NCI-H1436 treated with DMSO at 0.1 percent for 48 hours (cell line): ENCODE results near the gene ZWINT.

Source experiments
- DNase-seq: peaks from one replicate; lab custom pipeline; 2025; lab: John Stamatoyannopoulos, UW

ZWINT gene, protein sequence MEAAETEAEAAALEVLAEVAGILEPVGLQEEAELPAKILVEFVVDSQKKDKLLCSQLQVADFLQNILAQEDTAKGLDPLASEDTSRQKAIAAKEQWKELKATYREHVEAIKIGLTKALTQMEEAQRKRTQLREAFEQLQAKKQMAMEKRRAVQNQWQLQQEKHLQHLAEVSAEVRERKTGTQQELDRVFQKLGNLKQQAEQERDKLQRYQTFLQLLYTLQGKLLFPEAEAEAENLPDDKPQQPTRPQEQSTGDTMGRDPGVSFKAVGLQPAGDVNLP

DNA sequence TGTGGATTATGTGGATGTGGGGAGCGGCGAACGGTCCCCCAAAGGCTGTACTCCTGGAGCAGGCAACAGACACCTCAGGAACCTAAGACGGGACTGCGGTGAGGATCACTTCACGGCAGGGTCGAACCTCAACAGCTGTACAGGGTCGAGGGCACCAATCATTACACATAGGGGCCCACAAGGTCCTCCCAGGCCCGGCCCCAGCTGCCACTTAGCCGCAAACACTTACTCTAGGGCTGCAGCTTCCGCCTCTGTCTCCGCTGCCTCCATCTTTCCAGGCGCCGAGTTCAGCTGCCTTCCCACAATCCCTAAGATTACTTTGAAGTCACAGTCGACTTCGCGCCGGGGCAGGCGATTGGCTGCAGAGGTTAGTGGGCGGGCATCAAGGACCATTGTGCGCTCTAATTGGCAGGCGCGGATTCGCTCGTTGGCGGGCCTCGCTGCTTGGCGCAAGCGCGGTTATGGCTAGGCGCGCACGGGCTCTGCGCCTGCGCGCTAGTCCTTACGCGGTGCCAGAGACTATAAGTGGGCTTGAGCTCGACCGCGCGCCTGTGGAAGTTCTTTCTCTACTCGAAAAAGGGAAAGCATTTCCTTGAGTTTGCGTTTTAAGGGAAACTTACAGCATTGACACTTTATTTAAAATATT is at the start of gene ZWINT:
TSS of gene ZWINT (minus strand) at position 293 of the 646 bp plus-strand sequence. CDS start at position 270, 23 bp downstream.
- peak; percentile 90 for DNase-seq

DNA sequence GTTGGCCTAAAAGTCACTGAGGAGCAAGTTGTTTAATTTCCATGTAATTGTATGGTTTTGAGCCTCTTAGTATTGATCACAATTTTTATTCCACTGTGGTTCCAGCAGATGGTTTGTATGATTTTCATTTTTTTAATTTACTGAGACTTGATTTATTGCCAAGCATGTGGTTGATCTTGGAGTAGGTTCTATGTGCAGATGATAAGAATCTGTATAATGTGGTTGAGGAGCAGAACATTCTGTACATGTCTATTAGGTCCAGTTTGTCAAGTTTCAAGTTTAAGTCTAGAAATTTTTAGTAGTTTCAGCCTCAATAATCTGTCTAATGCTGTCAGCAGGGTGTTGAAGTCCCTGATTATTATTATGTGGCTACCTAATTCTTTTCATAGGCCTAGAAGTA is 22.7 kb upstream of the ZWINT start:
- DNase-seq: no peak

DNA sequence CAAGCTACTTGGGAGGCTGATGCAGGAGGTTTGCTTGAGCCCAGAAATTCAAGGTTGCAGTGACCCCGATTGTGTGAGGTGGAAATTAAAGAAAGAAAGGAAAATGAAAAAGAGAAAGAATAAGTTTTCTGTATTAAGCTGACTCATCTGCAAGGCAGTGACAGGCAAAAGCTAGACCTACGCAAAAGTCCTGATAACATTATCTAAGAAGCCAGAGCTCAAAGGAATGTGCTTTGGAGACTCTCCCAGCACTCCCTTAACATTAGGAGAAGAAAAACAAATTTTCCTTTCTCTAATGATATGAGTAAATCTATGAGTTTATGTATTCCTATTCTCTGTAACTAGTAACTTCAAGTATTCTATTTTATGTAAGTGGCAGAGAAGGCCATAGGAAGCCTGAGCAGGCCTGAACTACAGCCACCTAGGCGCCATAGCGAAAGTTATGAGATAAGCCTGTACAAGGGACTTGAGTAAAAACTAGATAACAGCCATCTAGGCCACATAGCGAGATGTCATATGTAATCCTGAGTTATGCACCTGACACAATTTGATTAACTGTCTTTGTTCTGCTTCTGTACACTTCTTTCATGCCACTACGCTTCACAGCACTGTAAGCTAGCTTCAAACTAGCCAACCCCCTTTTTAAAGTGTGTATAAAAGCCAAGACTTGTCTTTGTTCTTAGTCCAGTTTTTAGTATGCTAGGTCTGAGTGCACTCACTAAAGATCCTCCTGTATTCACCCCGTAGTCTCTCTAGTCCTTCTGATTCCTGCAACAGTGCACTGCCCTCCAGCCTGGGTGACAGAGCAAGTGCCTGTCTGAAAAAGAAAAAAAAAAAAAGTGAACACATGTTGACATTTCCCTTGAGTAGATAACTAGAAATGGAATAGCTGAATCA is 9.4 kb upstream of the ZWINT start:
- DNase-seq: no peak

DNA sequence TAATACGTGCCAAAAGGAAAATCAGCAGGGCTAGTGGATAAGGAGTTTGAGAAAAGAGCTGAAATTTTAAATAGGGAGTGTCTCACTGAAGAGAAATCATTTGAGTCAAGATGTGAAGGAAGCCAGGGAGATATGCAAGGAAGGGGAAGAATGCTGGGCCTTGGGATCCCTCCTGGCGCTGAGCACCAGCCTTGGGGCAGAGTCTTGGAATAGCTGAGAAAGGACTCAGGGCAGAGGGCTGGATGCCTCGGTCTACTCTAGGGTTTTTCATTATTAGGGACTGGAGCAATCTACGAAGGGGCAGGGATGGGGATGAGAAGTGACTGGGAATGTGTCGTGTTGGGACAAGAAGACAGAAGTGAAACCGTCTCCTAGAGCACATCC is 484 bp downstream of the ZWINT start:
- no peak for DNase-seq

DNA sequence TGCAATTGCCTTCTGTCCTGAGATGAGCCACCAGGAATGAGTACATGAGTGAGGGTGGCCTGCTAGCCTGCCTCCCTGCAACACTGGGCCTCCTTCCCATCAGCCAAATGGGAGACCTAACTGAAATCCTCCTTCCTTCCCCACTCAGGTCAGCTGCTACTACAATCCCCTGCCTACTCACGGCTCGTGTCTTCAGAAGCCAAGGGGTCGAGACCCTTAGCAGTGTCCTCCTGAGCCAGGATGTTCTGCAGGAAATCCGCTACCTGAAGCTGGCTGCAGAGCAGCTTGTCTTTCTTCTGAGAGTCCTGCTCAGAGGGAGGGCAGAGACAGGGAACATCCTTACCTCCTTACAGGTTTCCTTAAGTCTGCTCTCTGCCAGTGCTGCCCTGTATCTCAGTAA is 1.2 kb downstream of the ZWINT start:
- no peak for DNase-seq

DNA sequence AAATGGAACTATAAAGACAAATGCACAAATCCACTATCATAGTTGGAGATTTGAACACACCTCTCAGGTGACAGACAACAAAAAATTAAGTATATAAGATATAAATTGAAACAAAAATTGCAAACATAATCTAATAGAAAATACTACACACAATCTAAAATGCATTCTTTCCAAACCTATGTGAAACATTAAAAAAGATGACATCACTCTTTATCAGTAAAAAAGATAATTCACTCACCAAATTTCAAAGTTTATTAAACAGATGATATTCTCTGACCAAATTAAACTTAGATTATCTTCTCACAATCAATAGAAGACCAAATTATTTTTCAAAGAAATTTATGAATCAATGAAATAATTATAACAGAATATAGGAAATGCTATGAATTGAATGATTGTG is 4.0 kb downstream of the ZWINT start:
- DNase-seq: no peak

DNA sequence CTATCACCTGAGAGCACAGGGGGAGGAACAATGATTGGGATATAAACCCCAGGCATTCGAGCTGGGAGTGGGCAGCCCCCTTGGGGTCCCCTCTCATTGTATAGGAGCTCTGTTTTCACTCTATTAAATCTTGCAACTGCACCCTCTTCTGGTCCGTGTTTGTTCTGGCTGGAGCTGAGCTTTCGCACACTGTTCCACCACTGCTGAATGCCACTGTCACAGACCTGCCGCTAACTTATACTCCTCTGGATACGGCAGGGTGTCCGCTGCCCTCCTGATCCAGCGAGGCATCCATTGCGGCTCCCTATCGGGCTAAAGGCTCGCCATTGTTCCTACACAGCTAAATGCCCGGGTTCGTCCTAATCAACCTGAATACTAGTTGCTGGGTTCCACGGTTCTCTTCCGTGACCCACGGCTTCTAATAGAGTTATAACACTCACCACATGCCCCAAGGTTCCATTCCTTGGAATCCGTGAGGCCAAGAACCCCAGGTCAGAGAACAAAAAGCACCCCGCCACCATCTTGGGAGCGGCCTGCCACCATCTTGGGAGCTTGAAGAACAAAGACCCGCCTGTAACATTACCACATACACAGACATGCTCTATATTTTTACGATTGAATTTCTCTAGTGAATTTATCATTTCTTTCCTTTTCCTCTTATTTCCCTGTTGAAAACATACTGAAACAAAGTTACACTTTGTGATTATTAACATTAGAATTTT is 9.0 kb downstream of the ZWINT start:
- DNase-seq: no peak

DNA sequence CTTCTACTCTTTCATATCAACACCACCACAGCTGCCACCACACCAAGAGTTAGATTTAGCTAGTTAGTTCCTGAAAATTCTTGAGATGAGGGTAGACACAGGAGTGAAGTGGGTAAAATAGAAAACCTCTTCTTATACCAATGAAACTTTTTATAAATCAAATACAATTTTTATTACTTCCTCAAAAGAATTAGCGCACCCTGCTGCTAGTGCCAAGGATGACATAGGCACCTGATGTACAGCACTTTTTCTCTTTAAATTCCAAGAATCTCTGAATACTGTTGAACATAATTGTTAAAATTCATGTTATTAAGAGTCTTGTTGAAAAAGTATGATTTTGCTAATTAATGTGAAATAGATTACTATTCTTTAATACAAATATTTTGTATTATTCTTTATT is 11.4 kb downstream of the ZWINT start:
- no peak for DNase-seq

DNA sequence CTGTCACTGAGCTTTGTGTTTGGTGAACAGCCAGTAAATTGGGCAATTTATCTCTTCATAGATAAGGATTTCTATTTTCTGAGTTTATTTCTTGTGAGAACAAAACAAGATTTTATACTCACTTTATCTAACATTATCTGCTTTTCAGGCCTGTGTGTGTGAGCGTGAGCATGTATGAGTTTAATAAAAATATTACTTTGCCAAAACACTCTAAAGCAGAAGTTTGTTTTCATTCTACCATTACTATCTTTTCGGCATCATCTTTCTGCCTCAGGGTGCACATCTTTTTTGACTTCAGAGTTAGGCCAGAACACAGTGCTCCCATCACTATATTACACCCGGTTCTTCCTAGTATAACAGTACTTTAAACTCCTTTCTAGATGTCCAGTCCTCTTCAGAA is 13.0 kb downstream of the ZWINT start:
- DNase-seq: no peak

DNA sequence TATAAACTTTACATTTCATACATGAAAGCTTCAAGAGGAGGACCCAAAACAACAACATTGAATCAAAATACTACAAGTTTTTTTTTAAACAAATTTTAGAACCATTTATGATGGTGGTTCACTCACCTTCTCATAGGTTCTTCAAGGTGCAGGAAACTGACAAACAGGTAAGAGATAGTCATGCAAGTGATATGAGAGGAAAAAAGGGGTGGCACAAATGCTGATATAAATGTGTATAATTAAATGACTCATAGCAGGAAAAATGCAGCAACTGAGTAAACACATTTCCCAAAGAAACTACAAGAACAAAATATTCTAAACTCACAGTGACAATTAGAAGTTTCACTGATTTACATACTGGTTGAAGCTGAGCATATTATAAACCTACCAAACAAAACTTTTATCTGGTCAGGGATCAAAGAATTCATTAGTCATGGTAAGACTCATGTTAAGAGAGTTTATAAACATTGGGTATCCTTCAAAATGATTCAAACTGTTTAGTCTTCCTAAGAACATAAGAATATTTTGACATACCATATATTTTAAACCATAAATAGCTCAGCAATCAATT is 14.1 kb downstream of the ZWINT start:
- DNase-seq: no peak

DNA sequence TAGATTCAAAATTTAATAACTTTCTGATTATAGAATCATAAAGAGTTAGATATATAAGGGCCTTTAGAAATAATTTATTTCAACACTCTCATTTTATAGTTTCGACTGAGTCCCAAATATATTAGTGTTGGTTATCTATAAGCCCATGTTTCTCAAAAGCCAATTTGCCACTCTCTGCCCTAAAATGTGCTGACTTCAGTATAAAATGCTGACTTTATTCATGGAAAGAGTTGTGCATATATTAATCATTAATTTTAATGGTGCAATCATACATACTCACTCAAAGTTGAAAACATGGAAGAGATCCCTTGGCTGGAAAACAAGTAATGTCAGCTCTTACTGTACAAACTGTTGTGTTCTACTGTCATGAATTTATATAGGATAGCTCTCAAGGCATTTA is 19.4 kb downstream of the ZWINT start:
- no peak for DNase-seq

DNA sequence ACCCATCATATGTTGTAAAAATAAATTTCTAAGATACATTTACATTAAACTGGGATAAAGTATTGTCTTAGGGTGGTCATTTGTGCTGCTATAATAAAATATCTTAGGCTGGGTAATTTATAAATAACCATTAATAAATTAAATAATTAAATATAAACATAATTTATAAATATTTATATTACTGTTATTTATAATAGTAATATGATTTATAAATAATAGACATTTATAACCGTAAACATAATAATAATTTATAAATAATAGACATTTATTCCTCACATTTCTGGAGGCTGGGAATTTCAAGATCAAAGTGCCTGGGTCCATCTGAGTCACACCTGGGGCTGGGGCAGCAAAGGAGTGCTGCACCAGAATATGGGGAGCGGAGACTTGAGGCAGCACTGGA is 31.1 kb downstream of the ZWINT start:
- no peak for DNase-seq

DNA sequence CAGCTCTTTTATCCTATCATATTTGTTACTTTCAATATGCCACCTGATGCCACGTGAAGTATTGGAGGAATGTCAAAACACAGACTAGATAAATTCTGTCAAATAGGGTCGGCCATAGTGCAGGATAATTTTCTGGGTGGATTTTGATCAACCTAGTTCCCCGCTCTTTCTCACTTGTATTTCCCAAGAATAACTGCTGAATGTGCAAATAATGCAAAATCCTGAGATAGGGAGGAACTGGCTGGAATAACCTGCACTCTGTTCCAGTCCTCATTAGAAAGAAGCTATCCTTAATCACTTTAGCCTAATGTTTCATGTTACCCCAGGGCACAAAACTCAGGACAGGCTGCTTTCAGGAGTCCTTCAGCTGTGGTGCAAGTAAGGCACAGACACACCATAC is 33.9 kb downstream of the ZWINT start:
- no peak for DNase-seq

DNA sequence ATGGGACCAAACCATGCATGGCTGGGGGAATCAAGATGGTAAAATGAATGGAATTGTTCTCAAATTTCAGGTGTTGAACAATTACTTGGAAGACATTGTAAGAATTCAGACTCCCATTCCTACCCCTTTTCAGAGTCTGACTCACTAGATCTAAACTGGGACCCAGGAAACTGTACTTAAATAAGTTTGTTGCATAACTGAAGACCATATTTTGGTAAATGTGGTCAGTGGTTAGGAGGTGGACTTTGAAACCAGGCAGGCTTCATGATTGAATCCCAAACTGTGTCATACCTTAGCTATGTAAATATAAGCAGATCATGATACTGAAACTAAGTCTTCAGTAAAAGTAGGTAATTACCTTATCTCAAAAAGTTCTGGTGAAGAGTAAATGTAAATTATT is 41.7 kb downstream of the ZWINT start:
- no peak for DNase-seq

DNA sequence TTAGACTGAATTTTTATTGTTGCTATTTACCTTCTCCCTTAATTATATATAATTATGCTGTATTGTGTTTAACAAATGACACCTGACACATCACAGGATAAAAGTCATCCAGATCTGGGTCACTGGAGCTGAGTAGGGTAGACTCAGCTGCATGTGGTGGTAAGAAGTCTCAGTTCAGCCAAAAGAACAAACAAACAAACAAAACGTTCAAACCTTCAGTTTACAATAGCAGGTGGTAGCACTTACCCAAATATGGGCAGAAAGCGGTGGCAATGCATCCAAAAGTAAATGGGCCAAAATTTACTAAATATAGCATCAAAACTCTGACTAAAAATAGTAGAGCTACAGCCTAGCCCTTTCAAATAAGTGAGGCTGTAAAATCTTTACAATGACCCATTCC is 42.2 kb downstream of the ZWINT start:
- no peak for DNase-seq

DNA sequence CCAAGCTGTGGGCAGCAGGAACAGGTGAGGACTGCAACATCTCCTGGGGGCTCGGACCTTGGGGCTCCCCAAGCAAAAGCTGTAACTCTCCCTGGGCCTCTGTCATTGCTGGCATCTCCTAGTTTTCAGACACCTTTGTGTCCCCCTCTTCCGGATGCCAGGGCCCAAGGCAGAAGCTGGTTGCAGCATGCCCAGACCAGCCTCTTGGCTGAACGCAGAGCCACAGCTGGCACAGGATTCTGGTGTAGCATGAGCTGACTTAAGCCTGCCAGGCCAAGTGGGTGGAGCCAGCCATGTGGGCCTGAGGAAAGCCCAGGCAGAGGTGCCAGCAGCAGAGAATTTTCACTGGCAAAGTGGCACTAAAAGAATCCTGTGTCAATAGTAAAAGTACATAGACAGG is 43.5 kb downstream of the ZWINT start:
- no peak for DNase-seq

DNA sequence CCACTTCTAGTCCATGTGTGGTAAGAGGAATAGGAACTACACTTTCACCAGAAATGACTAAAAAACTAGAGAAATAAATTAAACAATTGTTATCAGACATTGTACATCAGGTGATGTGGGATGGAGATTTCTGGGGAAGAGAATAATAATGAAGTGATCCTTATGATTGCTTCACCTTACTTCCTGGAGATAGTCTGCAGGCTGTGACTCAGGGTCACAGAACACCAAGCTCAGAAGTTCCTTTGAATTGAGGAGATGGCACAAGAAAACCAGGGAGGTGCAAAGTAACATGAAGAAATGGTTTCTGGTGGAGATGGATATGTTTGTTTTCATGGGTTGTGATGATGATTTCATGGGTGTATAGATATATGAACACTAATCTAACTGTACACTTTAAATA is 44.5 kb downstream of the ZWINT start:
- no peak for DNase-seq
